Dermis blood vessel endothelial cell (primary cell): ENCODE data around the gene GATA6. TPM values are rescaled to one million over a fixed set of nuclear protein-coding genes. Genes with fewer than 3 reads are reported as not detected.

Experiments
- DNase-seq: peaks from one replicate; pipeline ENCODE4 v3.0.0; 2010
- total RNA-seq: library from RNA; depleted of rRNA; stranded (reverse); fragments of >200 nt; gene quantifications from 2 replicates; pipeline ENCODE4 v1.2.3, GENCODE V29; 2014

Gene GATA6
- total RNA-seq, result 0.51 and 0.98 TPM in 2 replicates

- peak; percentile 87 for DNase-seq
Observed at GRCh38 chr18:22169011-22169888, at the start of gene GATA6. GATA6 (plus strand) TSS chr18:22169589; CDS start chr18:22171145, 1,556 bp downstream.

GRCh38 chr18:22124970-22125369 is 44.4 kb upstream of the GATA6 start:
- no peak for DNase-seq

- DNase-seq, result no peak
Observed at GRCh38 chr18:22128954-22129353, 40.4 kb upstream of the GATA6 start.

- DNase-seq, result no peak
Observed at GRCh38 chr18:22129778-22130177, 39.6 kb upstream of the GATA6 start.

GRCh38 chr18:22132258-22132657 is 37.1 kb upstream of the GATA6 start:
- no peak for DNase-seq

- no peak for DNase-seq
Observed at GRCh38 chr18:22132763-22133162, 36.6 kb upstream of the GATA6 start.

GRCh38 chr18:22136395-22136794 is 33.0 kb upstream of the GATA6 start:
- DNase-seq, result peak; percentile 39

GRCh38 chr18:22141211-22141610 is 28.2 kb upstream of the GATA6 start:
- DNase-seq, result peak; percentile 23

- DNase-seq, result no peak
Observed at GRCh38 chr18:22143347-22144340, 25.7 kb upstream of the GATA6 start.

- DNase-seq, result no peak
Observed at GRCh38 chr18:22145160-22145559, 24.2 kb upstream of the GATA6 start.

GRCh38 chr18:22149710-22150109 is 19.7 kb upstream of the GATA6 start:
- no peak for DNase-seq

GRCh38 chr18:22152093-22152492 is 17.3 kb upstream of the GATA6 start:
- DNase-seq, result no peak

GRCh38 chr18:22153428-22153827 is 16.0 kb upstream of the GATA6 start:
- DNase-seq, result no peak

- DNase-seq, result no peak
Observed at GRCh38 chr18:22155584-22155983, 13.8 kb upstream of the GATA6 start.

- no peak for DNase-seq
Observed at GRCh38 chr18:22159014-22159413, 10.4 kb upstream of the GATA6 start.

- no peak for DNase-seq
Observed at GRCh38 chr18:22161090-22161489, 8.3 kb upstream of the GATA6 start.

- DNase-seq, result no peak
Observed at GRCh38 chr18:22163416-22164161, 5.8 kb upstream of the GATA6 start.

- DNase-seq, result no peak
Observed at GRCh38 chr18:22164337-22165048, 4.9 kb upstream of the GATA6 start.

- no peak for DNase-seq
Observed at GRCh38 chr18:22165049-22165602, 4.3 kb upstream of the GATA6 start.

GRCh38 chr18:22165603-22166068 is 3.8 kb upstream of the GATA6 start:
- DNase-seq, result no peak
